Neural crest cell (in vitro differentiated cells): ENCODE results near the gene SHC2. TPM values are rescaled to one million over a fixed set of nuclear protein-coding genes. Genes with fewer than 3 reads are reported as not detected.

Experiments used
- DNase-seq: peaks from one replicate; pipeline ENCODE4 v3.0.0; 2021; ENCODE audit warnings: low read depth, mixed read lengths, low spot score
- H3K27ac Mint-ChIP-seq: one replicate; pipeline ENCODE4 v1.8.0; 2021; ENCODE audit warnings: mild to moderate bottlenecking, mixed read lengths; ENCODE audit not compliant: unreplicated experiment
- H3K27me3 Mint-ChIP-seq: 2 replicates; pipeline ENCODE4 v1.8.0; 2021; ENCODE audit warnings: low read depth, mild to moderate bottlenecking, mixed read lengths
- H3K36me3 Mint-ChIP-seq: 2 replicates; pipeline ENCODE4 v1.8.0; 2021; ENCODE audit warnings: low read depth, mild to moderate bottlenecking, mixed read lengths
- H3K4me1 Mint-ChIP-seq: 2 replicates; pipeline ENCODE4 v1.8.0; 2021; ENCODE audit warnings: mixed read lengths
- H3K4me3 Mint-ChIP-seq: one replicate; pipeline ENCODE4 v1.8.0; 2021; ENCODE audit warnings: mild to moderate bottlenecking, mixed read lengths
- H3K9me3 Mint-ChIP-seq: 2 replicates; pipeline ENCODE4 v1.8.0; 2021; ENCODE audit warnings: mixed read lengths
- CTCF ChIP-seq: fragments of 200-600 bp; sonication (generic); conservative IDR thresholded peaks from 2 replicates; pipeline ENCODE4 v1.5.0; 2021; ENCODE audit warnings: antibody characterized with exemption, mild to moderate bottlenecking
- total RNA-seq: library from RNA; stranded (reverse); gene quantifications from 2 replicates; pipeline ENCODE4 v1.2.1, GENCODE V29; 2021

SHC2 gene
- total RNA-seq, 1 donor from 2014 or later = 45.2 TPM

- Mint-ChIP-seq H3K36me3 (peaks cover 5% of the 10 kb centered on the region), H3K9me3 (peaks cover 6% of the 10 kb centered on the region), H3K4me1 (peaks cover 8% of the 10 kb centered on the region), H3K4me3 (no peak overlapping the region), H3K27ac (no peak overlapping the region), H3K27me3 (peaks cover 6% of the 10 kb centered on the region)
- TF ChIP-seq CTCF = no peak
- DNase-seq = no peak
These were observed 14.5 kb upstream of the SHC2 start for GRCh38 chr19:475360-475759.

- no peaks in the 10 kb centered on the region for H3K36me3 Mint-ChIP-seq
- H3K27ac Mint-ChIP-seq = no peak overlapping the region
- no peaks in the 10 kb centered on the region for H3K9me3 Mint-ChIP-seq
- H3K27me3 Mint-ChIP-seq = no peaks in the 10 kb centered on the region
- DNase-seq = no peak
- no peak for TF ChIP-seq CTCF
- no peaks in the 10 kb centered on the region for H3K4me1 Mint-ChIP-seq
- no peak overlapping the region for H3K4me3 Mint-ChIP-seq
These were observed 13.6 kb upstream of the SHC2 start for GRCh38 chr19:474126-475078.

GRCh38 chr19:472005-472858 is 11.4 kb upstream of the SHC2 start:
- no peak overlapping the region for H3K4me3 Mint-ChIP-seq
- no peak for TF ChIP-seq CTCF

GRCh38 chr19:470701-471100 is 9.9 kb upstream of the SHC2 start:
- Mint-ChIP-seq H3K27me3 (no peaks in the 10 kb centered on the region), H3K9me3 (no peaks in the 10 kb centered on the region), H3K4me3 (no peak overlapping the region), H3K4me1 (no peaks in the 10 kb centered on the region), H3K36me3 (no peaks in the 10 kb centered on the region), H3K27ac (no peak overlapping the region)
- TF ChIP-seq CTCF = no peak
- no peak for DNase-seq

More at GRCh38 chr19:472005-472858, 11.4 kb upstream of the SHC2 start:
- Mint-ChIP-seq H3K27ac (no peak overlapping the region), H3K9me3 (no peaks in the 10 kb centered on the region), H3K27me3 (no peaks in the 10 kb centered on the region), H3K36me3 (no peaks in the 10 kb centered on the region), H3K4me1 (no peaks in the 10 kb centered on the region)
- no peak for DNase-seq

GRCh38 chr19:469833-470232 is 9.0 kb upstream of the SHC2 start:
- no peak overlapping the region for H3K27ac Mint-ChIP-seq
- no peaks in the 10 kb centered on the region for H3K36me3 Mint-ChIP-seq
- no peak for TF ChIP-seq CTCF
- no peaks in the 10 kb centered on the region for H3K27me3 Mint-ChIP-seq
- H3K9me3 Mint-ChIP-seq = no peaks in the 10 kb centered on the region
- no peak overlapping the region for H3K4me3 Mint-ChIP-seq
- H3K4me1 Mint-ChIP-seq = no peaks in the 10 kb centered on the region
- no peak for DNase-seq
